ENCODE measurements around the gene NR4A1. TPM values are rescaled to one million over a fixed set of nuclear protein-coding genes. Genes with fewer than 3 reads are reported as not detected.

NR4A1 gene
- total and polyA plus RNA-seq, 10 of the 15 experiments (the other 5 are each of a cell fraction or from before 2014, with no cell fraction given) = 0.05 to 7.9 (median 2.2) TPM; not detected in 1

GRCh38 chr12:52081263-52081733 lies 30.1 kb downstream of the NR4A1 start (continued):
- TF ChIP-seq FOXK2 (IDR thresholded peaks at IDR 0.05) = no peak
- TF ChIP-seq LARP7 (IDR thresholded peaks at IDR 0.05) = no peak
- TF ChIP-seq MEF2B (IDR thresholded peaks at IDR 0.05; ENCODE audit: partially characterized antibody, poor library complexity, severe bottlenecking) = peak; percentile 85
- no peak for TF ChIP-seq BCL3 (IDR thresholded peaks at IDR 0.05; ENCODE audit: borderline replicate concordance, insufficient read depth, low read depth, low read length, poor library complexity, severe bottlenecking)
- no peak for TF ChIP-seq JUNB (IDR thresholded peaks at IDR 0.05)
- TF ChIP-seq IRF4 (IDR thresholded peaks at IDR 0.05; ENCODE audit: low read depth, low read length) = no peak
- TF ChIP-seq TCF12 (IDR thresholded peaks at IDR 0.05; ENCODE audit: low read depth, low read length) = peak; percentile 75; the same call in 1 of the 2 replicates
- no peak for TF ChIP-seq RB1 (IDR thresholded peaks at IDR 0.05; ENCODE audit: borderline replicate concordance)
- TF ChIP-seq TCF3 (IDR thresholded peaks at IDR 0.05; ENCODE audit: borderline replicate concordance, insufficient read depth, low read depth, low read length) = 0 out of 2 replicates have a peak, but pooled peaks have one; percentile 67
- TF ChIP-seq RELA (IDR thresholded peaks at IDR 0.05; ENCODE audit: borderline replicate concordance, partially characterized antibody) = no peak
- TF ChIP-seq USF2 (IDR thresholded peaks at IDR 0.05; ENCODE audit: borderline replicate concordance, low read depth, low read length) = no peak
- TF ChIP-seq ZZZ3 (IDR thresholded peaks at IDR 0.05; ENCODE audit: control insufficient read depth, insufficient read length, low read depth) = no peak
- no peak for TF ChIP-seq MLLT1 (IDR thresholded peaks at IDR 0.05)
- TF ChIP-seq JUND (IDR thresholded peaks at IDR 0.05; ENCODE audit: low read depth, low read length) = no peak
- TF ChIP-seq ZBED1 (IDR thresholded peaks at IDR 0.05; ENCODE audit: borderline replicate concordance) = no peak
- no peak for TF ChIP-seq SUZ12 (IDR thresholded peaks at IDR 0.05; ENCODE audit: unreplicated experiment)
- no peak for TF ChIP-seq RCOR1 (conservative IDR thresholded peaks at IDR 0.05; ENCODE audit: low read depth, low read length)
- TF ChIP-seq ZNF622 (IDR thresholded peaks at IDR 0.05) = no peak
- 0 out of 2 replicates have a peak, but pooled peaks have one; percentile 27 for TF ChIP-seq PAX5 (IDR thresholded peaks at IDR 0.05; ENCODE audit: borderline replicate concordance, low read depth, low read length)
- TF ChIP-seq GATAD2B (conservative IDR thresholded peaks at IDR 0.05; ENCODE audit: low read depth) = peak; percentile 78
- no peak for TF ChIP-seq ATF7 (IDR thresholded peaks at IDR 0.05; ENCODE audit: low read depth)
- no peak for TF ChIP-seq SREBF2 (IDR thresholded peaks at IDR 0.05; ENCODE audit: low read length)
- peak; percentile 22; the same call in 1 of the 2 replicates for TF ChIP-seq DPF2 (IDR thresholded peaks at IDR 0.05)
- TF ChIP-seq BCL11A (IDR thresholded peaks at IDR 0.05; ENCODE audit: low read depth, low read length) = no peak
- TF ChIP-seq BACH1 (IDR thresholded peaks at IDR 0.05; ENCODE audit: borderline replicate concordance) = 0 out of 2 replicates have a peak, but pooled peaks have one; percentile 36
- peak in 1 of 2 experiments; percentile 63; a peak in 1 of 4 replicates for TF ChIP-seq BHLHE40 (IDR thresholded peaks at IDR 0.05; ENCODE audit: borderline replicate concordance in 1 of 2, low read depth in 2 of 2, low read length in 1 of 2)
- no peak for TF ChIP-seq ZNF217 (IDR thresholded peaks at IDR 0.05)
- no peak for TF ChIP-seq HDAC2 (IDR thresholded peaks at IDR 0.05)
- peak; percentile 31; the same call in 1 of the 2 replicates for TF ChIP-seq IKZF1 (conservative IDR thresholded peaks at IDR 0.05)
- no peak for TF ChIP-seq FOXM1 (IDR thresholded peaks at IDR 0.05; ENCODE audit: low read depth, low read length)
- TF ChIP-seq CBX3 (IDR thresholded peaks at IDR 0.05; ENCODE audit: borderline replicate concordance, low read depth) = no peak
